NCI-H526 (cell line): ENCODE results near the gene SLC12A4.
"Not testable (repeated sequence)": the region's sequence is repeated elsewhere in the genome, so short reads cannot be mapped to it uniquely, and the experiment has no call there.

Experiments used
- DNase-seq, 2 experiments: peaks; one replicate each; lab custom pipeline; 2025; lab: John Stamatoyannopoulos, UW

Gene SLC12A4

DNA sequence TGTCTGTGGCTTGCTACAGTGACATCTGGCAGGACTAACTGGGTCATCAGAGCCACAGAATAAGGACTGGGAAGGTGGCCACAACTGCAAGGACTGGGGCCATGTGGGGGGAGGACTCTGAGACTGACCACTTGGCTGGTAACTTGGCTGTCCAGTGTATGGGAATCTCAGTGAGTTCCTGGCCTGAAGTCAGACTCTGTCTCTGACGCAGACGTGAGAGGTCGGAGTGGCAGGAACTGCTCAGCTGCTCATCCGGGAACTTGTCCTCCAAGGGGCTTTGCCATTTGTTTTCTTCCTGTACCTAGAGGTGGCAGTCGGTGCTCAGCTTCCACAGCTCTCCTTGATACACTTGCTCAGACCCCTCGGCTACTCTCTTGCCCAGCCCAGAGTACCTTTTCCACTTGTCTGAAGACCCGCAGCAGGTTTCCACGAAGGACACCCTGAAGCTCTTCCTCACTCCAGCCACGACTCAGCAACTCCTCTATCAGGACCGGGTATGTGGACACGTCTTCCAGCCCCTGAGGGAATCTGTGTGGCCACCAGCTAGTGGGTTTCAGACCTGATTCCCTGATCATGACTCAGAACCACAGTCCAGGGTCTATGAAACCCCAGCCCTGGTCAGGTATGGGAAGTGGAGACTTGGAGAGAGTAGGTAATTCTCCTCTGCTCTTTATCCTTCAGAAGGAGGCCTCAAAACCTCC, 19.2 kb upstream of the SLC12A4 start:
- DNase-seq: no peak

DNA sequence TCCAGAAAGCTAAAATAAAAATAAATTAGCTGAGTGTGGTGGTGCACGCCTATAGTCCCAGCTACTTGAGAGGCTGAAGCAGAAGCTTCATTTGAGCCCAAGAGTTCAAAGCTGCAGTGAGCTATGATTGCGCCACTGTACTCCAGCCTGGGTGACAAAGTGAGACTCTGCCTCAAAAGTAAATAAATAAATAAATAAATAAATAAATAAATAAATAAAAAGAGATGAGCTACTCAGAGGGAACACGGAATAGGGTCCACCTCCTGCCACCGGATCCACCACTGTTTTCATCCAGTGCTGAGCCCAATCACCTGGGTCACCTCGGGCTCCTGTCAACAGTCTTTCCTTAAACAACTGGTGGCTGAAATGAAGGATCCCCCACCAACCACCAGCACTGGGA, 18.5 kb upstream of the SLC12A4 start:
- DNase-seq: no peak

DNA sequence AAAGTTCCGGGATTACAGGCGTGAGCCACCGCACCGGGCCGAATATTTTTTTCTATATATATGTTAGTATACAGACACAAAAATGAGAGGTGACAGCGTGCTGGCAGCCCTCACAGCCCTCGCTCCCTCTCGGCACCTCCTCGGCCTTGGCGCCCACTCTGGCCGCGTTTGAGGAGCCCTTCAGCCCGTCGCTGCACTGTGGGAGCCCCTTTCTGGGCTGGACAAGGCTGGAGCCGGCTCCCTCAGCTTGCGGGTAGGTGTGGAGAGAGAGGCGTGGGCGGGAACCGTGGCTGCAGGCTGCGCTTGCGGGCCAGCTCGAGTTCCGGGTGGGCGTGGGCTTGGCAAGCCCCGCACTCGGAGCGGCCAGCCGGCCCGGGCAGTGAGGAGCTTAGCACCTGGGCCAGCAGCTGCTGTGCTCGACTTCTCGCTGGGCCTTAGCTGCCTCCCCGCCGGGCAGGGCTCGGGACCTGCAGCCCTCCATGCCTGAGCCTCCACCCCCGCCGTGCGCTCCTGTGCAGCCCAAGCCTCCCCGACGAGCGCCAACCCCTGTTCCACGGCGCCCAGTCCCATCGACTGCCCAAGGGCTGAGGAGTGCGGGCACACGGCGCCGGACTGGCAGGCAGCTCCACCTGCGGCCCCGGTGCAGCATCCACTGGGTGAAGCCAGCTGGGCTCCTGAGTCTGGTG, 13.7 kb upstream of the SLC12A4 start:
- no peak for DNase-seq

DNA sequence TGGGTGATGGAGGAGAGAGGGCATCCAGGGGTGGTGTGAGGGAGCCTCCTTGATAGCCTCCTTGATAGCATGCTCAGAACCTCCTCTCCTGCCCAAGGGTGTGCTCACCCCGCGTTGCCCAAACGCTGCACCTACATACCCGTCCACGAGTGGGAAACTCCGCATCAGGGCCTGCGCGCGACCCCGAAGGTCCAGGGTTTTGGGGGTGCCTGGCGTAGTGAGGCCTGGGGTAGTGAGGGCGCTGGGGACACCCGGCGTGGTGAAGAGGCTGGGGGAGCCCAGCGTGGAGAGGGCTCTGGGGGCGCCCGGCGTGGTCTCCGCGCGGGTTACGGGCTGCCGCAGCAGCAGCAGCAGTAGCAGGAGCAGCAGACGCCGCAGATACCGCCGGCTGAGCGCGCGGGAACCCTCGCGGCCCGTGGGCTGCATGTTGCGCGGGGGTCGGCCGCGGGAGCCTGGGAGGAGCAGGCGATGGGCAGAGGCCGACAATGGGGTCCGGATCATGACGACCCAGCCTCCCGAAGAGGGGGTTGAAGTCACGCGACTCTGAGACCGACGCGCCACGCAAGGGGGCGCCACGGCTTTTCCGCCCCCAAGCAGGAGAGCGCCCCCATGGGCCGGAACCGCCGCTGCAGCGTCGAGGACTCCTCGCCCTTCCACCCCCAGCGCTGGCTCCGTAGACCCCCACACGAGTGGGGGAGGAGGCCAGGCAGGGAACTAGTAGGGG, 11.7 kb upstream of the SLC12A4 start, which contains the start of gene DPEP3:
TSS of gene DPEP3 (minus strand) at position 545 of the 724 bp plus-strand sequence. CDS start at position 426, 119 bp downstream.
- no peak for DNase-seq

DNA sequence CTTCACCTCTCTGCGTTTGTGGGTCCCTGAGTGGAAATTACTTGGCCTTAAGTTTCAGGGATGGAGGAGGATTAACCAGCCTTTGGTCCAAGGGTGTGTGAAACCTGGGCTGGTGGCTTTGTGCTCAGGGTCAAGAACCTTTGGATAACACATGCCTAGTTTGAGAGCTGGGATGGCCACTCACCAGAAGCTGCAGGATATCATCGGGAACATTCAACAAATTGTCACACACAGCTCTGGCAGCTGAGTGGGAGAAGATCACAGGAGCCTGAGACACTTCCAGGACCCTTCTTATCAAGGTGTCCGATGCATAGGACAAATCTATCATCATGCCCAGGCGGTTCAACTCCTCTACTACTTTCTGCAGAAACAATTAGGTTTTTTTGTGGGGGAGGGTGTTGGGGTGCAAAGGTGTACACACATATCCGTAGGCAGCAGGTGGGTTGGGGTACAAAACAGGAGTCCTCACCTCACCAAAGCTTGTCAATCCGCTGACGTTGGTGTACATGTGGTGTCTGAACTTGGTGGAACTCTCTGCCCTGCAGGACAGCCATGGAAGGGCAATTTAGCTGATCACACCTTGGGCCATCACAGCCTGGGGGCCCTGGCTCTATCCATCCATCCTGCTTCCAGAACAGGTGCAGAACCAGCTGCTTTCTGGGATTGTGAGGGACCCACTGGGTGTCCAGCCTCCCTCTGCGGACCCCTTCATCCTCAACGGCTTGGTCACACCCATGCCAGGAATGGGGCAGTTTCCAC, 9.2 kb upstream of the SLC12A4 start:
- DNase-seq: no peak

DNA sequence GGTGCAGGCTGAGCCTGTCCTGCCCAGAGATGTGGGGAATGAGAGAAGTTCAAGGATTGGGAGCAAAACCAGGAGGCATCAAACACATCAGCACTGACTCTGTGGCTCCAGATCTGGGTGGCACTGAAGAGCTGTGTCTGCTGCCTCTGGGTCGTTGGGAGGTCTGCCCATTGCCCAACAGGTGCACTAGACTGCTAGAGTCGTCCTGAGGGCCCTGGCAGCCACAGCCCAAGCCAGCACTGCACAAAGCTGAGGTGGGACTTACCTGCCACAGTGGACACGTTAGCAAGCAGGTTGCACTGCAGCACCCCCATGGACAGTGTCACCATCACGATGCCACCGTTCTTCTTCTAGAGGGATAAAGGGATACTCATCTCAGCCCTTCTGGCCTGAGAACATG, 8.6 kb upstream of the SLC12A4 start:
- no peak for DNase-seq

DNA sequence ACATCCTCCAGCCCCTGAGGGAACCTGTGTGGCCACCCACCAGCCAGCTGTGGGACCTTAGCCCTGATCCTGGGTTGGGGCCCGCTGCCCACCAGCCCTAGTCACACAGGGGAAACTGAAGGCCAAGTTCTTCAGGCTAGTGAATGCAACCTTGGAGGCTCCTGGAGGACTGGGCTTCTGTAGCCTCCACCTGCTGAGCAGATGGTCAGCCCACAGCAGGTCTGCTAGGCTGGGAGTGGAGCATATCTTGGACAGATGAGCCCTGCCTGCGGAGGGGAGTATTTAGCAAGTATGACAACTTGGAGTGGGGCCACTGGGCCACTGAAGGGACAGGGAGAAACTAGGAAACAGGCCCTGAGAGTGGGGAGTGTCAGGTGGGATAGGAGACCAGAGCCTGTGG, 7.8 kb upstream of the SLC12A4 start:
- no peak for DNase-seq

DNA sequence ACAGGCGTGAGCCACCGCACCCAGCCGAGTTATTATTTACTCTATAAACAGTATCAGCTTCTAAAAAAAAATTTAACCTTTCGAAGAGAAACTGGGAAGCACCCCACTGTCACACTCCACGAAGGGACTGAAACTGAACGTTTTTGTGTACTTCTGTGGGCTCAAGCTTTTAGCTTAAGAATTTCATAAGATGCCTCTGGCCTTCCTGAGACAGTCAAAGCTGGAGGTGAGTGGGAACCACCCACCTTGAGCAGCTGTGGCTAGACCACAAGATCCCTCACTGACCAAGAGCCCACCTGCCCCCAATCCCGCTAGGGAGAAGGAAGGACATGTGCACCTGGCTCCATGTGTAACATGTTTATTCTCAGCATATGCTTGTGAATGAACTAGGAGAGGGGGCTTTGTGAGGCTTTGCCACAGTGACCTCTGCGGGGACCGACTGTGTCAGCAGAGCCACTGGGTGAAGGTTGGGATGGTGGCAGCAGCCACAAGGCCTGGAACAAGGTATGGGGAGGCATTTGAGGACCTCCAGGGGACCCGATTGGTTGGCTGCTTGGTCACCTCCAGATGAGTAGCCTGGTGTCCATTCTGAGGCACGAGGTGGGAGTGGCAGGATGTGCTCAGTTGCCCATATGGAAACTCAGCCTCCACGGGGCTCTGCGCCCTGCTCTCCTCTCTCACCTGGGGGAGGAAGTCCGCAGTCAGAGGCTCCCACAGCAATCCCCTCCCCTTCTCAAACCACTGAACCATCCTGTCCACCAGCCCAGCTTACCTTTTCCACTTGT, 7.1 kb upstream of the SLC12A4 start:
- no peak for DNase-seq

DNA sequence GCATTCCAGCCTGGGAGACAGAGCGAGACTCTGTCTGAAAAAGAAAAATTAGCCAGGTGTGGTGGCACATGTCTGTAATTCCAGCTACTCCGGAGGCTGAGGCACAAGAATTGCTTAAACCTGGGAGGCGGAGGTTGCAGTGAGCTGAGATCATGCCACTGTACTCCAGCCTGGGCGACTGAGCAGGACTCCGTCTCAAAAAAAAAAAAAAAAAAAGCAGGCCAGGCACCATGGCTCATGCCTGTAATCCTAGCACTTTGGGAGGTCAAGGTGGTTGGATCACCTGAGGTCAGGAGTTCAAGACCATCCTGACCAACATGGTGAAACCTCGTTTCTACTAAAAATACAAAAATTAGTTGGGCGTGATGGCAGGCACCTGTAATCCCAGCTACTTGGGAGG, 3.8 kb upstream of the SLC12A4 start:
- not testable (repeated sequence) for DNase-seq

DNA sequence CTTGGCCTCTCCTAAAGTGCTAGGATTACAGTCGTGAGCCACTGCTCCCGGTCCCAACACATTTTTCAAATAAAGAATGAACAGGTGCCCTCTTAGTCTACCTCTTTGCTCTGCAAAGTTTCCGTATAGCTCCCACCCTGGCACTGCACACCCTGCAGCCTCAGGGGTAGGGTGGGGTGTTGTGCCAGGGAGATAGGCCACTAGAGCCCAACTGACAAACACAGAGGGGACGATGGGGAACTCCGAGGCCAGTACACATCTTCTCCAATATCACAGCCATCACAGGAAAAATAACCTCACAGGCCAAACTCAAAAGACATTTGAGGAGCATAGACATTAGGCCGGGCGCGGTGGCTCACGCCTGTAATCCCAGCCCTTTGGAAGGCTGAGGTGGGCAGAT, 2.7 kb upstream of the SLC12A4 start:
- no peak for DNase-seq

DNA sequence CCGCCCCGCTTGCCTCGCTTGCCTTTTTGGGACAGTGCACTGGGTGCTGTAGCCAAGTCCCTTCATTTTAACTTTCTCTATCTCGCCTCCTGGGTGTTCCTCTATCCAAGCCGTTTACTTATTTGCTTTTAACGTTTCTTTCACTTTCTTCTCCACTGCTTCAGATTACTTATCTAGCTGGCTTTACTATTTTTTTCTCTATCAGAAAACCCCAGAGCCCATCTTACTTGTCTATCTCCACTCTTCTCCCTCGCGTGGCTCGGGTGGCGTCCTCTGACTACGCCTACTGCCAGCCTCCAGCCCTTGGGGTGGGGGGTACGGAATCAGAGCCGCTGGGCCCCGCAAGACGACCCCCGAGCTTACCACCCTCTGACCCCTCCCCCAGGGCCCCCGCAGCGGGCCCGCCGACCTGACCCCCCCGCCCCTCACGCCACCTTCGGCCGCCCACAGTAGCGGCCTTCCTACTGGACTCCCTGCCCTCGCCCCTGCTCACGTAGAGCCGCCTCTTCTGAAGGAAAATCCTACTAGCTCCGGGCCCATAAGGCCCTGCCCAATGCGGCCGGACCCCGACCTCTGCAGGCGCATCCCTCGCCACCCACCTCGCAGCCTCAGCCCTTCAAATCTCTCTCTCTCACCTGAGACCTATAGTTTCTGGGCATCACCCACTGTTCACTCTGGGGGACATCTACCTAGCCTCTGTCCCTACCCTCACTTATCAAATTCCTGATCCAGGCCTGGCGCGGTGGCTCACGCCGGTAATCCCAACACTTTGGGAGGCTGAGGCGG, 1.0 kb upstream of the SLC12A4 start:
- DNase-seq: no peak

DNA sequence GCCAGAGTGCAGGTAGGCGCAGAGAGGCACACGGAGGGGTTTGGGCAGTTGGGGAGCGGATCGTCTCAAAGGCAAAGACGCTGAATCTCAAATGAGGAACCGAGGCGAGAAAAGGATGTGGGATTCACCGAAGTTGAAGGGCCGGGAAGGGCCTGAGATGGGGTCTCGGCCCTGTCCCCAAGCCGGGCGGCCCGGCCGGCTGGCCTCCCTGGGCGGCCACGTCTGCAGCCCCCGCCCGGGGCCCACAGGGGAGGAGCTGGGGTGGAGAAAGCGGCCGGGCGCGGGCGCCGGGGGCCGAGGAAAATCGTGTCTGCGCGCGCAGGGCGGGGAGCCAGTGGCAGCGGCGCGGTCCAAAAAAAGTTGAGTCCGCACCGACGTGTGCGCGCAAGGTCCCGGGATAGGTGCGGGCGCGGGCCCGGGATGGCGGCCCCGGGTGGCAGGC, 458 bp downstream of the SLC12A4 start:
- DNase-seq: no peak

DNA sequence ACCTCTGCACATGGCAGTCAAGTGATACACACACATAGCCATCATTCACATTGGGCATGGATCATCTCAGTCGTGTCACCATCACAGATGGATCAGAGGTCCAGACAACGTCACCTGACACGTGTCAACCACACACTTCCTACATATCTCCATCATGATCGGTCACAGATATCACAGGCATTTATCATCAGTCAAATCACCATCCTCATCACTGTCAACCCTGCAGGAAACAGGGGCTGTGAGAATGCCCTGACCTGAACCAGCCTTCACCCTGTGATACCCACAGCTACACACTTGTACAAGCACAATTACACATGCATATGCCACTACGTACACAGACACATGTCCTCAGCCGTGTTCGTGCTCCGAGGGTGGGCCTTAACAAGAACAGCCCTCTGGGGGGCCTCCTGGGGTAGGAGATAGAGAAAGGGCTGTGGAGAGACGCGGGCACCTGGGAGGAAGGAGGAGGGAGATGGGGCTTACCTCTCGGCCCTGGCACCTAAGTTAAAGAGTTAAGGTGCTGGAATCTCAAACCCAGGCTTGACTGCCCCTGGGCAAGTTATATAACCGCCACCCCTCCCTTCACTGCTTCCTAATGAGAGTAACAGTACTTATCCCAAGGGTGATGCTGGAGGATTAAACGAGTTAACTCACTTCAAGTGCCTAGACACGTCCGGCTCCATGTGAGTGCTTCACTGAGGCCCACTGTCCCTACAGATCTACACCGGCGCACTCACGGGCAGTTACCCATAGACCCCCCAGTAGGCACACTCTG, 1.1 kb downstream of the SLC12A4 start:
- no peak for DNase-seq

DNA sequence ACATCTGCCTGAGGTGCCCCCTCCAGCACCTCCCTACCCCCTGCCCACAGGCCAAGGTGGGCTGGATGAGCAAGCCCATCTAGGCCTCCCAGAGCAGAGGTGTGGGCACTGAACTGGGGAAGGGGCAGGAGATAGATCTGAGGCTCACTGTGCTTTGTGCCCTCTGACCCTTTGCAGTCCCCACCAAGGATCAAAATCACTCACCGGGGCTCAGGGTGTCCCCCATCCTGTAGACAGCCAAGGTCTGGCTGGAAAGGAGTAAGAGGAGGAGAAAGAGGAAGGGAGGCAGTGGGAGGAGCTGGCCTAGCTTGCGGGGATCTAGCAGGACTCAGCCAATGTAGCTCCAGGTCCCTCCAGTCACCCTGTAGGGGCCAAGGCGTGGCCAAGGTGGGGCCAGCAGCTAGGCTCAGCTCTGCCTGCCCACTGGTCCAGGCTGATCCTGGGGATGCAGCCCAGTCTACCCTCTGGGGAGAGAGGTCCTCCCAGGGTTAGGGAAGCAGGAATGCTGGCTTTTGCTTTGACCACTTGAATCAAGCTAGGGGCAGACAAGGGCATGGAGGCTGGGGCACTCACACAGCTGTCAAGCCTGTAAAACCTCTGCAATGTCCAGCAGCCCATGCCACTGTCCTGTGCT, 1.8 kb downstream of the SLC12A4 start:
- no peak for DNase-seq

DNA sequence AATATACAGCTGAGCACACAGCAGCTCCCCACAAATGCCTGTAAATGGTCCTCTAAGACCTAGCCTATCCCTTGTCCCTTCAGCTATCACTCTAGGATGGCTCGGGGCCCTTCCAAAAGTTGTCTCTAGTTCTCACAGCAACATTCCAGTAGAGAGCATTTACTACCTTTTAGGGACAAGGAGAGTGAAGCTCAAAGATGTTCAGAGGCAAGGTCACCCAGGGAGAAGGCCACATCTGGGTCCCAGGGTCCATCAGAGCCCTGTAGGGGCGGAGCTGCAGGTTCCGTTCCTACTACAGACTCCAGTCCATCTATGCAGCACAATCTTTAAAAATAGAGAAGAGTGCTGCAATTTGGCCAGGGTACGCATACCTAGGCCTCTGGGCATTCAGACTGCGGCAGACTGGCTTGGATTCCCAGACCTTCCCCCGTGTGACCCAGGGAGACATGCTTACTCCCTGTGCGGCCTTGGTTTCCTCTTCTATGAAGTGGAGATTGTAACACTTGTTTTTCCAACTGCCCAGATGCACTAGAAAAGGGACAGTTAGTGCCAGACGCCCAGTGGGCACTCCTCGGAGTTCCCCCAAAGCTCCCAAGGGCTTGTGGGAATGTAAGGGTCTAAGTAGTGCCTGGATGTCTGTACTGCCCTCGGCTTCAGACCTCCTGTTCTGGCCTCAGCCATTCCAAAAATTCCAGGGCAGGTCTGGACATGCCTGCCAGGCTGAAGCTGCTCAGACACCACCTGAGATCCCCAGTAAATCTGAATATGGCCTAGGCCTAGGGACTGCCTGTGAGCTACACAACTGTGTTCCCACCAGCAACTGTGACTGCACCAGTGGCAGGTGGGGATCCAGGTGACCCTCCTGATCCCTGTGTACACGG, 2.5 kb downstream of the SLC12A4 start:
- DNase-seq: peak in 1 of 2 experiments; percentile 27

DNA sequence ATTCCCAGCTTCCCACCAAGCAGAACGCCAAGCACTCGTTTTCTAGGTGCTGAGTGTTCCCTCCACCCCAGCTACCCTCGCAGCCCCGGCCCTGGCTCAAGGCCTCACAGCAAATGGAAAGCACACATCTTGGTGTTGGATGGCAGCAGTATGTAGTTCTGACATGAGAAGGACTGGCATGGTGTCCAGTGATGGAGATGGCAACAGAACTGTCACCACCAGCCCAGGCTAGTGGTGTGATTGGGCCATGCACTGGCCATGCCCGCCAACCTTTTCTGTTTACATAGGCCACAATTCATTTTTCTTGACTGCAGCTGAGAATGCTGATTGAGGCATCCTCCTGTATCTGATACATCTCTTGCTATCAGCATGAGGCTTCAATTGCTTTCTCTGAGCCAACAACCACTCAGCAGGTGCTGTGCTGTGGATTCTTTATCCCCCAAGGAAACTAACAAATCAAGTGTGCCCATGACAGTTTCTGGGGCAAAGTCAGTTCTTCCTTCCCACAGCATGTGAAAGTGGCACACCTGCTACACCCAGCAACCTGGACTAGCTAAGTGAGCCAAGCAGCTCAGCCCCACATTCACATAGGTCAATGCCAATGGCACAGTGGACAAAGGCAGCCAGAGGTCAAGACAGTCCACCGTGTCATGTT, 3.8 kb downstream of the SLC12A4 start:
- DNase-seq: no peak

DNA sequence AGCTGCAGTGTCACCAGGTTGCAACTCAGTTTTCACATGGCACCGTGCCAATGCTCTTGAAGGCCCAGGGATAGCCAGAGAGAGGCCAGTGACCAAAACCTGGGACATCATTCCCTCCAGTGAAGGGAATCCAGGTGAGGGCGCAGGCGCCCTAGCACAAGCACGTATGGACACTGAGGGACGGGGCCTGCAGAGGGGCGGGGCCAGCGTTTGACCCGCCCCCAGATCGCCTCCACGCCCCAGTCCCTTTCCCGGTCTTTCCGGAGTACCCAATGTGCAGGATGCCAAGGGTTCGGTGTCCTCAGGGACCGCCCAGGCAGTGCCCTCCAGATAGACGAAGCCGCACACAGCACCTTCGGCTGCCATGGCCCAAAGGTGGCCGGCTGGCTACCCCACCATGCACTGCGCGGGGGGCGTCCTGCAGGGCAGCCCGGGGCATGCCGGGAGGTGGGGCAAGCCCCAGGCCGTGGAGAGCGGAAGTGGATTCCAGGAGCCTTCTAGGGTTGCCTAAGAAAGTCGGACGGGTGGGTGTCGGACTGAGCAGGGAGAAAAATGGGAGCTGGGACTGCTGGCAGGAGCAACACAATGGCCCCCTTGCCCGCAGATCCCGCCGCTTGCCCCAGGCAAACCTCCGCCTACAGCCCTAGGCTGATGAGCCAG, 4.6 kb downstream of the SLC12A4 start:
- no peak for DNase-seq
